Esophagus mucosa (tissue), 1 donor: Measurements from ENCODE around the gene NMNAT2. TPM values are rescaled to one million over a fixed set of nuclear protein-coding genes. Genes with fewer than 3 reads are reported as not detected.
"Not testable (repeated sequence)": the region's sequence is repeated elsewhere in the genome, so short reads cannot be mapped to it uniquely, and the experiment has no call there.

Experiments used
- ATAC-seq: fragments of 200-7000 bp; cut with Tn5 transposase; one replicate; pipeline ENCODE4 v1.9.1; 2020
- total RNA-seq: library from RNA; stranded (reverse); gene quantifications from one replicate; pipeline ENCODE4 v1.2.4, GENCODE V29; 2023
- donor health status: DM: yes; HTN: yes; CAD: no.

Gene NMNAT2
- total RNA-seq, 1 donor from 2014 or later, result 0.04 TPM

- ATAC-seq, result peak; percentile 79
These were observed 1.1 kb downstream of the NMNAT2 start for GRCh38 chr1:183416850-183417771.

DNA sequence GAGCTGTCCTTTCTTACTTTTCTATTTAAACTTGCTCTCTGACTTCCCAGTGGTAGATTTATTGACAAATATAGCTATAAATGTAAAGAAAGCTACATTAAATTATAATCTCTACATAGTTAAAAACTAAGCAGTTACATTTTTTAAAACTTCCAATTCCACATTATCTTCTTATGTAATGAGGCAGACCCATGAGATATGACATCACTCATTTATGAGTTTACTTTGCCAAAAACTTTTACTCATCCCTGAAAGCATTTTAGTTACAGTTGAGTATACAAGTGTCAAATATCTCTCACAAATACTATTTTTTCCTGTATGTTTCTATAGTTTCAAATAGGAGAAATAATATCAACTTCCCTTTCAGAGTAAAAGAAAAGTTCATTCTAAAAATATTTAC lies 3.8 kb downstream of the NMNAT2 start:
- no peak for ATAC-seq

DNA sequence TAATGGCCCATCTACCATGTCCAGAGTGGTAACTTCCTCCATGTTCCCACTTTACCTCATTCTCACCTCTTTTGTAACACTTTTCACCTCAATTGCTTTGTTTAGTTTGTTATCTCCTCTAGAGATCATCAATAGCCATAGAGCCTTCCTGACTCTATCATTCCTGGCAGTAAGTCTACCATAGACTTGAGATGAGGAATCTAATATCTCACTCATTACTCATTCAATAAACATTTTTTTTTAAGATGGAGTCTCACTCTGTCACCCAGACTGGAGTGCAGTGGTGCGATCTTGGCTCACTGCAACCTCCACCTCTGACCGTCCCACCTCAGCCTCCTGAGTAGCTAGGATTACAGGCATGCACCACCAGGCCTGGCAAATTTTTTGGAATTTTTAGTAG lies 7.1 kb downstream of the NMNAT2 start:
- ATAC-seq, result no peak

DNA sequence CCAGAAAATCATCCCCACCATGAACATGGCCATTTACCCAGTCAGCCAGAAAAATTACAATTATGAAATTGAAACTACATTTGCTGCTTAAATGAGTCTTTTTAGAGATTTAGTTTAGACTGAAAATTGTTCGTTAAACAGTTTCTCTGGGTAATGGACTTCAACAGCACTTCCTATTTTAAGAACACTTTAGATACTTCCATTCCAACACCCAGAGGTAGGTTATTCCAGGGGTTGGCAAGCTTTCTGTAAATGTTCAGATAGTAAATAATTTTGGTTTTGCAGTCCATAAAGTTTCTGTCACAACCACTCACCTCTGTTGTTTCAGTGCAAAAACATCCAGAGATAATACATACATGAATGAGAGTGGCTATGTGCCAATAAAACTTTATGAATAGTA lies 10.2 kb downstream of the NMNAT2 start:
- no peak for ATAC-seq

GRCh38 chr1:183407474-183407873 lies 10.7 kb downstream of the NMNAT2 start:
- ATAC-seq, result no peak

DNA sequence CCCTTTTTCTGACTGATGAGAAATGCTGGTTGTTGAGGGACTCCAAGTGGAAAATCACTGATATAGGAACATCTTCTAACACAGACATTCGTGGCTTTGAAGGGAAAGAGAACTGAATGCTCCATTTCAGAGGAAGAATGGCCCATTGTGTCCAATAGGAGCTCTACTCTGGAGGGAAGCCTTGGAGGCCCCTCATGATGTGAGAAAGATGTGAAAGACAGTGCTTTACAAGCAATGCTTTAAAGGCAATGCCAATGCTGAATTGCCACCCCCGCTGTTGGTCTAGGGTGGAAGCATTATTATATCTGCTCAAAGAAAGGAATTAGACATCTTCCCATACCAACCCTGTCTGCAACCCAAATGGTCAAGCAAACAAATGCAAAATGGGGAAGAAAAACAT lies 13.7 kb downstream of the NMNAT2 start:
- ATAC-seq, result no peak

- no peak for ATAC-seq
These were observed 14.7 kb downstream of the NMNAT2 start for GRCh38 chr1:183403498-183403897.

GRCh38 chr1:183401565-183401964 lies 16.6 kb downstream of the NMNAT2 start:
- ATAC-seq, result not testable (repeated sequence)

DNA sequence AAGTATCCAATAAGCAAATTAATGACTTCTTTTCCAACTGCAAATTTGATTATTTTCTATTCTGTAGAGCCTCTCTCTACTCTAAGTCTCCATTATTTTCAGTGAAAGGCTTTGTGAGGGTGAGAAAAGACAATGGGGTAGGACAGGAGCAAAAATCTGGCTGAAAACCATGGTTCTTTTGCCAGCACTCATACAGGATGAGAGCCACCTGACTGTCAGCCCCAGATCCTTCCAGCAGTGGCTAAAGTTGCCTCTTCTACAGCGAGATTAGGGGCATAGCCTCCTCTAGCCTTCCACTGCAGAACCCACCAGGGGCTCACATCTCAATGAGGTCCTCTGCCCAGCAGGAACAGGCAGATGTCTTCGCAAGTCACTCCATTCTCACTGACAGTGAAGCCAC lies 23.7 kb downstream of the NMNAT2 start:
- no peak for ATAC-seq

- ATAC-seq, result no peak
These were observed 26.3 kb downstream of the NMNAT2 start for GRCh38 chr1:183391863-183392262.

- ATAC-seq, result no peak
These were observed 27.6 kb downstream of the NMNAT2 start for GRCh38 chr1:183390561-183390960.

DNA sequence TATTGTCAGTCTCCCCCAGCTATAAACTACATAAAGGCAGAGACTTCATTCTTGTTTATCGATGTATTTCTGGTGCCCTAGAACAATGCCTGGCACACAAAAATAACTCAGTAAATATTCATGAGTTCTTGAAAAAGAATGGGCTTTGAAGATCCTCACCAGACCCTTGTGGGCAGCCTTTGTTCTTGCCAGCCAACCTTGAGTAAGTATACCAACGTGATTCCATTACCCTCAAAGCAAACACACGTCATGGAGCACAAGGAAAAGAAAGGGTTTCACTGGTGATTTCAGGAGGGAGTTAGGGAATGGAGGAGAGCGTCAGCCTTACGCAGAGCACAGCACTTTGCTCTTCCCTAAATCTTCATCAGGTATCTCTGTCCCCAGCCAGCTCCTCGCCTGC lies 29.4 kb downstream of the NMNAT2 start:
- ATAC-seq, result no peak

GRCh38 chr1:183385340-183386144 lies 32.6 kb downstream of the NMNAT2 start:
- ATAC-seq, result no peak

- ATAC-seq, result no peak
These were observed 38.2 kb downstream of the NMNAT2 start for GRCh38 chr1:183379951-183380350.

GRCh38 chr1:183375381-183375780 lies 42.8 kb downstream of the NMNAT2 start:
- ATAC-seq, result no peak

DNA sequence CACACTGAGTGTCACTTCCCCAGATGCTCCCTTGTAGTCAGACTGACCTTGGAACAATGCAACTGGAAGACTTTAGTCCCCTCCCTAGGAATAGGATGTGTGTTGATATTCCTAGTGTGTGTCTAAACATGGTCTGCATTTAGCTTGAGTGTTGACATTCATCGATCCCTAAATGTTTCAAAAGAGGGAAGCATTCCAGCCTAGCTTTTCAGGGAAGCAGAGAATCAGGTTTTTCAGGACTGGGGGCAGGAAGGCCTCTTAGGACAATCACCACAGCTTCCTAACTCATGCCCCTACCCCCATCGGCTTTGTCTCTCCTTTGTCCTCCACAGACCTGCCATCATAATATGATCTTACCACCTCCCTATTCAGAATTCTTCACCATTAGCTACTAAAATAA lies 43.4 kb downstream of the NMNAT2 start:
- no peak for ATAC-seq

DNA sequence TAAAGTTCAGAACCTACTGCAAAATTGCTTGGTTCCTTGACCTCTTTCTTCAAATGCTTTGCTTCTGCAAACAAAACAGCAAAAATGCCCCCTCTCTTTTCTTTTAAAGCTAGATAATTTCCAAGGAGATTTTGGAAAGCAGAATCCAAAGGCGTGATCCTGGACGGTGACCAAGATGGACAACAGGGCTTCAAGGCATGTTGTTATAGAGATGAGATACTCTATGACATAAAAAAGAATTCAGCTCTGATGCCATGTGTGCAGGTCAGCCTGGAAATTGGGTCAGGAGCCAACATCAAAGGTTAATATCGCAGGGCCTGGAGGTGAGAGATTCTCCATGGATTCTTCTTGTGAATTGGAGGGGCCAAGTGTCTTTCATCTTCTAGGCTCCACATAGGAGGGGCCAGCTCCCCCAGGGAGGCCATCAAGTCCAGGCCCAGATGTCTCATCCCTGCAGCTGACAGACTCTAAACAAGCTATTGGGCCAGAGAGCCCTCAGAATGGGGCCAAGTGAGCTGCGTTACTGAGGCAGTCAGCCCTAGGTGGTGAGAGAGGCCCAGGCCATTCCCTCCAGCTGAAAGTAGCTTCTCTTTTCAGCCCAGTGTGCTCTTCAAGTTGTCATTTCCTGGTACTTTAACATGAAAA lies 45.5 kb downstream of the NMNAT2 start:
- ATAC-seq, result no peak

DNA sequence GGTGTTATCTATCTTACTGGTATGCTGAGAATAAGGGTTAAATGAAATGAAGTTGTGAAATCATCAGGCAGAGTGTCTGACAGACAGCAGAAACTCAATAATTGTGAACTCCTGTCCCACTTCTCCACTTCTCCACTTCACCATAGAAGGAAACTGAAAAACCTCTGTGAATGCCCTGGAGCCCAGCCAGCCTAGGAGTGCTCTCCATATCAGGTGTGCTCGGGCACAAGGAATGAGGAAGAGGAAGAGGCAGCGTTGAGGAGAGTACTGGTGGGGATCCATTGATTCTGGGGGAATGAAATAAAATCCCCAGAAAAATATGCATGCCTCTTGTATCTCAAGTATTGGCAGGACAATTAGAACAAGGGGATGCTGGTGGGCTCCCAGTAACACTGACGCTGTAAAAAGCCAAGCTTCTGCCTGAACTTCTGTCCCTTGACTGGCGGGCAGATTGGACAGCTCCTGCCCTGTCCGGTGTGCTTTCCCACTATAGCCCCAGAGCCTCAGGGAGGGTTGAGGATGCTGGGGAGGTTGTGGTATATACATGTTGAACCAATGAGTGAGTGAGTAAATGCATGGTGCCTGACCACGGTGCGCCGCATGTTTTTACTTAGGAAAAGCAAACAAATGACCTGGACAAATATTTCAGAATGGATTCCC lies 47.7 kb downstream of the NMNAT2 start:
- no peak for ATAC-seq

- ATAC-seq, result no peak
These were observed 49.7 kb downstream of the NMNAT2 start for GRCh38 chr1:183368213-183369108.

- ATAC-seq, result no peak
These were observed 52.1 kb downstream of the NMNAT2 start for GRCh38 chr1:183366116-183366515.

DNA sequence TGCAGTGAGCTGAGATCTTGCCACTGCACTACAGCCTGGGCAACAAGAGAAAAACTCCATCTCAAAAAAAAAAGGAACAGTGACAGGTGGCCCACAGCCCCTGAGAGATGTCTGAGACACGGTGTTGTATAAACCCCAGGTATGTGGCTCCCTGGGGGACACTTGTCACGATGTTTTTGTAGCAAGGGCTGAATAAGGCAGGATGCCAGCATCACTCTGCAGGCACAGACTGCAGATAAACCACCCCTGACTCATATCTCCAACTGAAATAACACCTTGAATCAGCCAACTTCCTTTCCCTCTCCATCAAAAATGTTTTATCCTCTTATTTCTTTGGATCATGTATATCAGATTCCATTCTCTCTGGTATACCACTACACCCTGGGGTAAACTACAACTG lies 52.5 kb downstream of the NMNAT2 start:
- ATAC-seq, result no peak

DNA sequence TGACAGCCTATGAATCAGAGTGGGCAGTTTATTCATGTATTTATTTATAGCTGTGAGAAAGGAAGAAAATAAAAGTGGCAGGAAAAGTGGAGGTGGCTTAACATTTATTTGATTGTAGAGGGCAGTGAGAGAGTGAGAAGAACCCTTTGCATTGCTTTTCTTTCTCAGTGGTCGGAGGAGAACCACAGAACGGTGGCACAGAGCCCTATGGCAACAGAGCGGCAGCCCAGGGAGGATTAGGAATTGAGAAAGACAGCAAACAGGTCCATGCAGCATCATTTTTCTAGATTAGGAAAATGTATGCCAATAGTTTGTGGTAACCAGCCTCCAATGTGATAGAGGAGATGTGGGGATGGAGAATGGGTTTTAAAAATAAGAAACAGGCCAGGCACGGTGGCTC lies 53.1 kb downstream of the NMNAT2 start:
- no peak for ATAC-seq
